HG03378 (cell line): ENCODE results near the gene ARID1B.

Experiments used
- ATAC-seq: cut with Tn5 transposase; IDR thresholded peaks from one replicate; pipeline ENCODE4 v1.9.1; 2021; ENCODE audit warnings: mild to moderate bottlenecking, moderate library complexity; ENCODE audit not compliant: unreplicated experiment

ARID1B gene

DNA sequence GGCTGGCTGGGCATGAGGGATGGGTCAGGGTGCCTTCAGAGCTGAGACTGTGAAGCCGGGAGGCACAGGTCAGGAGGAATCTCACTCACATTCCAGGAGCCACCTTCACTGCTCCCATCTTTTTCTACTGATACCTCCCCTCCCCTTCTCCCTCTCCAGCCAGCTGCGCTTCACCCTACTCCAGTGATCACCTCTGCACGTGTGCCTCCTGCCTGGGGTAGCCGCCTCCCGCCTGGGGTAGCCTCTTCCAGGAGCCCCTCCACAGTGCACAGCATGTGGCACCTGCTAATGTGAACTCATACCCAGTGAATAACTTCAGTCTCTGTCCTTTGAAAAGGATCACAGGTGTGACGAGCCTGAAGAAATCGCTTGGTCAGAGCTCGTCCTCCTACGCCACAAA is 313.6 kb downstream of the ARID1B start:
- no peak for ATAC-seq

DNA sequence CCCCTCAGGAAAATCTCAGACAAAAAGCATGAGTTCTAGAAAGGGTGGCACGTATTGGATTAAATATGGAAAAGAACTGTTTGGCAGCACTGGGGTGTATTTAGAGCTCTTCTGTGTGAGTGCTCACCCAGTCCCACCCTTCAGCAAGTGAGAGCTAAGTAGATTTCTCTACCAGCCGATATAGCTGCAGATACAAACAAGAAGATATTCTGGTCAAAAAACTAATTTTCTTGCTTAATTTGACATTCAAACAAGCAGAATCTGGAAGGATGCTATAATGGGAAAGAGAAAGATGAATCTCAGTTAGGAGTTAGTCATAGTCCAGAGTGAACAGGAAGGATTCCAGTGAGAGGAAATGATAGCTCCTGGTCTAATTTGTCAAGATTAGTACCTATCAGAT is 314.1 kb downstream of the ARID1B start:
- ATAC-seq = no peak

DNA sequence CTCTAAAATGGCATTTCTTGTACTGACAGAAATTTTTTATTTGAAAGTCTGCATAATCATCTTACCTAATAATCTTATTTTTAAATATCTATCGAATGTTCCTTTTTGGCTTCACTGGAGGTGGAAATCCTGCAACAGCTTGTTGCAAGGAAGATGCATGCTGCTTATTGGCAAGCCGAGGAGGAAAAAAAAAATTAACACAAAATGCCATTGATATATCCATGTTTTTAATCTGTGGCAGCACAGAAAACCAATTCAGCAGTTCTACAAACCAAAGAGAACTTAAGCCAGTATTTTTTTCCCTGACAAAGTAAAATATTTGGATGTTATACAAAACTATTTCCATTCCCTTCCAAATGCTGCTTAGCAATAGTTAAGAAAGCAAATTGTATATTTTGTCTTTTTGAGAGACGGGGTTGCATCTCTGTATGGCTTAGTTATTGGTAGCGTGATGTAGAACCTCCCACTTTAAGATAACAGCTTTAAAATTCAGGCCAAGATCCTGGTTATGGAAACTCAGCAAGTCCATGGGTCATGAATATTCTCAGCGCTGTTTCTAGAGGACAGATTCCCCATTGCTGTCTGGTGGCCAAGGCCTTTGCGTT is 314.8 kb downstream of the ARID1B start:
- no peak for ATAC-seq

DNA sequence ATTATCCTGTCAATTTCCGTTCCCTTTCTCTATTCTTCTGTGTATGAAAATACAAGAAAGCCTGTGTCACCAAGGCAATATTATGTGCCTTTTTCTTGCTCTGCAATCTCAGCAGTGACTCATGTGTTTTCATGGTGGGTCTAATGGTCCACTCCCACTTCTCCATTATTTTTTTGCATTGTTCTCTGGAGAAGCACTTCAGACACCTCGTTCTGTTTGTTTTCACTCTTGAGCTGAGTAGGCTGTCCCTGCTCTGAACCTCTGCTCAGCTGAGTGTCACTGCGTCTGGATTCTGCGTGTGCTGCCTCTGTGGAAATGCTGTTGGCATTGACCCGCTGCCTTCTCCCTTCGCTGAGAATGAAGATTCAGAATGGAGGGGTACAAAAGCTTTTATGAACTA is 315.6 kb downstream of the ARID1B start:
- no peak for ATAC-seq

DNA sequence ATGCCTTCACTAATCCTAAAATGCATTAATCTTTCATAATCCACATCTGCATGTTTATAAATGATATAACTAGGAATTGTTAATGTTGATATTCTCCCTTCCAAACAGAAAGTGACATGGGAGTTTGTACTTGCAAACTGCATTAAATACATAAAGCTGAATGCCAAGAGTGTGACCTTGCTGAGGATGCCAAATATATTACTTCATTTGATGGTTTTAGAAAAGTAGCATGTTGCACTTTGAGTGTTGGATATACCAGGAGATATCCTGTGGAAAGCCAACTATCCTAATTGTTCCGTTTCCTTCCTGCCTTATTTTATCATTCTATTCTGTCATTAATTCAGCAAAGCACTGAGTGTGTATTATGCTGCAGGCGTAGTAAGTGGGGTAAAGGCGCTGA is 316.4 kb downstream of the ARID1B start:
- ATAC-seq = no peak

DNA sequence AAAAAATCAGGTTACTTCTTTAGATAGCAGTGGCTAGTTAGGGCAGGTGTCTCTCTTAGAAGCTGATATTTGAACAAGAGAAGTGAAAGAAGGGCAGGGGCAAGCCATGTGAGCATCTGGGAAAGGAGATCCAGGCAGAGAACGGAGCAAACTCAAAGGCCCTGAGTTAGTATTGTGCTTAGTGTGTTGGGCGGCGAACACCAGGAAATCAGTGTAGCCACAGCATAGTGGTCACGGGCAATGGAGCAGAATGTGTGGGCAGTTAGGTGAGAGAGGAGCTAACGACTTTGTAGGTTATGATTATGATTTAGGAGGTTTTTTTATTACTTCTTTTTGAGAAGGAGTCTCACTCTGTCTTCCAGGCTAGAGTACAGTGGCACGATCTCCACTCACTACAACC is 316.9 kb downstream of the ARID1B start:
- ATAC-seq = peak; percentile 56

DNA sequence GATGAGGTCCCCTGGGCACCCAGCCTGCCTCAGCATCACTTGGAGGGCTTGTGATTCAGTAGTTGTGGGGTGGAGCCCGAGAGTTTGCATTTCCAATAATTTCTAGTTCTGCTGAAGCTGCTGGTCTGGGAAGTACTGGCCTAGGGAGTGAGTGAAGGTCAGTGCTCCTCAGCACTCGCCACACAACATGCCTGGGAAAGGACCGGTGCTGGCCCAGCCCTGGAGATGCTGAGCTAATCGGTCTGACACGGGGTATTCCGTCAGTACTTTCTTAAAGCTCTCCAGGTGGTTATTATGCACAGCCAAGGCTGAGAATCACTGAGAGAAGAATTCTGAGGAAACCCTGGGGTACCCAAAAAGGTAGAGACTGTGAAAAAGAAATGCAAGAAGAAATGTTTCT is 317.9 kb downstream of the ARID1B start:
- no peak for ATAC-seq

DNA sequence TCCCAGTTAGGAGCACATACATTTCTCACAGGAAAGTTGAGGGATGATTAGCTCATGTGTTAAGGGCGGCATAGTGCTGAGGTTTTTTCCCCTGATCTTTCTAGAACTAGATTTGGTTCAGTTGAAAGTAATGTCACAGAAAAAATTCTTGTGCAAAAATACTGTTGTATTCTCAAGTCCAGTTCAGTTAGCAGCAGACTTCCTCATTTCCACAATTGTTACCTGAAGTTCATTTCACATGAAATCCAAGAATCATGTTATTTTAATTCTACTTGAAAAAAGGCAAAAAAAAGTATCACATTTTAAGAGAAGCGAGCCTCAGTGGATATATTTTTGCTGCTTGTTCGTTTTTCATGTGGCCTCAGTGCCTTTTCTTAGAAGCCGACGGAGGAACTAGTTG is 318.4 kb downstream of the ARID1B start:
- ATAC-seq = no peak

DNA sequence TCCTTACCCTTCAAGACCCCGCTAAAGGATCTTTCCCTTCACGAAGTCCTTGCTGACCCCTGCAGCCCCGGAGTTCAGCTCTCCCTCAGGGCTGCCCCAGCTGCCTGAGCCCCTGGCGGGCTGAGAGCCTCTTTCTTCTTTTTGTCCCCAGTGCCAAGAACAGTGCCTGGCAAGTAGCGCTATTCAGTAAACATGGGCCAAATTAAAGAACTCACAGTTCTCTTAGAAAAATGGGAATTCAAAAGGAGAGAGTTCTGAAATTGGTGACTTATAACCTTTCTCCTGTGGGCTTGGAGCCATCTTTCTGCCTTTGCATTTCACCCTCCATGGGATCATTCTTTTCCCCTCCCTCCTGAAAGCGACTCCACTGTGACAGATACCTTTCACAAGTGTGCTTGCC is 318.9 kb downstream of the ARID1B start:
- ATAC-seq = no peak

DNA sequence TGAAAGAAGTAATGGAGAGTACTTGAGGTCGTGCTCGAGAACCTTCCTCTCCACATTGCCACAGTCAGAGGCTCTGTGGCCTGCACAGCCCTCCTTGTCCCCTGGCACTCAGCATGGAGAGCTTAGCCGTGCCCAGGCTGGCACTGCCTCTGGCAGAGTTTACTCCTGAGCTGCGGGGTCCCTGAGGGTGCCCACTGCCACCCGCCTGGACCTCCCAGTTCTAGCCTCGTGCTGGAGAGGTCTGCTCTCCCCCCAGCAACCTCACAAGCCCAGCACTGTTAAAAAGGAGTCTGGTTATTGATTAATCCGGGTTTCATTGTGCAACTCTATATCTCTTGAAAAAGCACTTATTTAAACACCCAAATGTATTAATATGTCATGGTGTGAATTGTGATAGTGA is 319.3 kb downstream of the ARID1B start:
- no peak for ATAC-seq

DNA sequence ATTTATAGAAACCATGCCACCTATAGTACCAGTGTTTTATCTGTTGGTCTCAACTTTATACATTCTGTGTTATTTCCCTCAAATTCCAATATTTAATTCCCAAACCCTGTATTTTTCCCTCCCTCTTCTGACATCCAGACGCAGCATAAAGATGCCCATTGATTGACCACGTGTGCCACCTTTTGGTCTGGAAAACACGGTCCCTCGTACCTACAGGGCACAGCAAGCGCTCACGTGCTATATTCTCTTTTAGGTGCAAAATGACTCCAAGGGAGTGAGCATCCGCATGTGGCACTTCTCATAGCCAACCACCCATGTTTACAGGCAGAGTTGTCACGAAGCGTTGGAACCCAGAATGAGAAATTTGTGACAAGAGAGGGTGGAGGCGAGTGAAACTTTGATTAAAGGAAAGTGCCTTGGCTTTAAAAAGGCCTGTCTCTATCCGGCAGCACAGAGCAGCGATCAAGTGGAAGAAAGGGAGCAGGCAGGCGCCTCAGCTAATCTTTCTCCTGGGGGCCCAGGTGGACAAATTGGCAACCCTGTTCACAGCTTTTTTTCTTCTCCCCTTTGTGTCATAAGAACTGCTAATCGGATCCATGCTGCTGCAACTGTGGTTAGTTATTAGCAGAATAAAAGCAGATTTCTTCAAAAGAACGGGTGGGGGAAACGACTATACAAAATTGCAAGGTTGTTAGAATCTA is 320.2 kb downstream of the ARID1B start:
- ATAC-seq = no peak

DNA sequence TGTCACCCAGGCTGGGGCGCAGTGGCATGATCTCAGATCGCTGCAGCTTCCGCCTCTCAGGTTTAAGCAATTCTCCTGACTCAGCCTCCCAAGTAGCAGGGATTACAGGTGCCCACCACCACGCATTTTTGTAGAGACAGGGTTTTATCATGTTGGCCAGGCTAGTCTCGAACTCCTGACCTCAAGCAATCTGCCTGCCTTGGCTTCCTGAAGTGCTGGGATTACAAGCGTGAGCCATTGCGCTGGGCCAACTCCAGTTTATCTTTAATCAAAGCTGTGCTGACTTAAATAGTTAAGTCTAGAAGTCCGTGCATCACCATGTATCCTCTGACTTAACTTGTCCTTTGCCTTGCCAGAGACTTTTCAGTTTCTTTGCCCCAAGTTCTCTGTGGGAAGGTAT is 321.8 kb downstream of the ARID1B start:
- ATAC-seq = no peak

DNA sequence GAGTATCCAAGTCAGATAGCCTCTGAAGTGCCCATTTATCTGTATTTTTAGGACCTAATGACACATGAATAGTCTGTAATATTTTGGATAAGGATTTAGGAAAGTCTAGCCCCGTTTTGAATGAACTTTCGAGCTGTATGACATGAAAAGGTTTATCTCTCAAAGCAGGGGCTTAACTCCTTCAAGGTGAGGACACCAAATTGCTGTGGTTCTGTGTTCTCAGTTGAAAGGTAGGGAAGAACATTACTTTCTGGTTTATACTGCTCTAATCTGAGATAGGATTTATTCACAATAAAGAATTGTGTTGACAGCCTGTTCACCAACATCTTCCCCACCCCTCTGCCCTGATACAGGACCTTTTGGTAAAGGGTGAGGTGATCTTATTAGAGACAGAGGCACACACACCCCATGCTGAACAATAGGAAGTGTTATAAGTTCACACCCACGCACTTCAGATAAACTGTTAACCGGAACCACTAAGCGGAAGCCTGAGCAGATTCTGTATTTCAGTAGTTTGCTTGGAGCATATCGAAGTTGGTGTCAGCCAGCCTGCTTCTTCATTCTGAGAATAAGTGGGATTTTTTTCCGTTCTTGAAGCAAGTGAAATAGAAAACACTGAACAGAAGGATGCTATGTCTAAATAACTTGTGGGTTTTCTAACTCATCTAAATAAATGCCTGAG is 322.9 kb downstream of the ARID1B start:
- peak; percentile 100 for ATAC-seq

DNA sequence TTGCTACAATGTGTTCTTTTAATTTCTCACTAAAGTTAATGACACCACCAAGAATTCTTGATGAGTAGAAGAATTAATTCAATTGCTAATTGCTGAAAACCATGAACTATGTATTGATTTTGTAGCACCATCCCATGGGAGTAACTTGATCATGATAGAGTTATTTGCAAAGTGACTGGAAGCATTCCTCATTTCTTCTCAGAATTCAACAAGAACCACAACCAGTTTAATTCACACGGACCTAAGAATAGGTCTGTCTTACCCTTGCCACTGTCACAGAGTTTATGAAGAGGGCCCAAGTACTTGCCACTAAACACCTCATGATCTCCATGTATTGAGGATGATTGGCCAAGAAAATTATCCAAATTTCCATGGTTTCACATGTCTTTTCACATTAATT is 324.0 kb downstream of the ARID1B start:
- no peak for ATAC-seq

DNA sequence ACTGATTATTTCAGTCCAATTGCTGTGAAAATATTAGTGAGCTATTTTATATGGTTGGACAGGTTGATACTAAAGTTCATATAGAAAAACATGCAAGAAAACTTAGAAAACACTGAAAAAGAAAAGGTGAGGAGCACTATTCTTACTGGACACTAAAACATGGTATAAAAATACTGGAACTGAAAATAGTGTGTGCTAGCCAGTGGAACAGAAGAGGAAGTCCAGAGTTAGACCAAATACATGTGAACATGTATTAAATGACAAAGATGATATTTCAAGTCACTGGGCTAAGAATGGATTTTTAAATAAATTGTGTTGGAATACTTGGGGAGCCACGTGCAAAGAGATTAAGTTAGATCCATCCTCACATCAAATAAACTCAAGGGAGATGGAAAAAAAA is 327.6 kb downstream of the ARID1B start:
- no peak for ATAC-seq

DNA sequence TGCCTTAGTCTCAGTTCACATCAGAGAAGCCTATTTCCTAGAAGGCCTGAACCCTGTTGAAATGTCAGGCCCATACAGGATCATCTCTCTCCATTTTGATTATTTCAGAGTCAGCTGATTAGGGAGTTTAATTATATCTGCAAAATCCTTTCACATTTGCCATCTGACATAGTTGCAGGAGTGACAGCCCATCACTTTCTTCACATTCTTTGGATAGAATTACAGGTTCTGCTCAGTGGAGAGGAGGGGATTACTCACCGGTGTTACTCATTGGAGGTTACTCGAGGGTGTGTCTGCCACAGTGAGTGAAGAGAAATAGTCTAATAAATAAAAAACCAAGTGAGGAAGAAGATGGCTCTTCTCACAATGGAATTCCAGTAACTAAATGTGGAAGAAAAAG is 329.3 kb downstream of the ARID1B start:
- no peak for ATAC-seq

DNA sequence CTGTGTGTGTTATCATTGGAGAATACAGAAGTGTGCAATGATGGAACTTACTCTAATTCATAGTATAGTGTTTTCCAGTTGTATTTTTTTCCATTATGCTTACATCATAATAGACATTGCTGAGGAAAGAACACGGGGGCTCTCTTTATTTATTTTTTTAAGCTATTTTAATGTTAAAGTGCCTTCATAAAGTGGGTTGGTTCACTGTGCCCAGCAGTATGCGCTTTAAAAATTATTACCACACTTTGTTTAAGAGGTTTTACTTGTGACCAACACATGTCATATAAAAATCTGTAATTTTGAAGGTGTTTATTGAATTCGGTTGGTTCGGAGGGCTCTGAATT is 330.4 kb downstream of the ARID1B start:
- no peak for ATAC-seq

DNA sequence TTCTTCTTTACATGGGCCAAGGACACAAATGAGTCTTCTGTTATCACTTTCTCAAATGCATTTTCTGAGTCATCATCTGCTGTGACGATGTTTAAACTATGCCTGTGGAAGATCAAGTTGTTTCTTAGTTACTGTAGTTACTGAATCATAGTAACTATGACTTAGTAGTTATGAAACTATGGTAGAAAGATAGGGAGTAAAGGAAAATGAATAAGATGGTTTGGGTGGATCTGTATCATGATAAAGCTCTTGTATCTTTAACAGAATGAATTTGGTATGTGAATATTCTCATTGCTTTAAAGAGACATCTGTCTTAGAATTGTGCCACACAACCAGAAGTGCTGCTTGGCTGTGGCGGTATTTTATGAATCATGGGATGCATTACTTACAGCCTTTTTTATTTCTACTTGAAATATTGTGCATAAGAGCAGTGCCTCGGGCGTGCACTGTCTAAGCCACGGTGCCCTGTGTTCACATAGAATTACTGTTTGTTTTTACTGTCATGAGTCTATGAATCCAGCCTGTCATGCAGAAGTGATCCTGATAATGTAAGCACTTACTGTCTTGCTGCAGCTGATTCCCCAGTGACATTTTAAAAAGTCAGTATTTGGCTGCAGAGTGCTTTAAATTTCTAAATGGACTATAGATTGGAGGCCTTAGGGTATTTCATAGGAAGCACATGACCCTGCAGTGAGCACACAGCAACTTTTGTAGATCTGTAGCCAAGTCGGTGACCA is 330.9 kb downstream of the ARID1B start:
- ATAC-seq = no peak

DNA sequence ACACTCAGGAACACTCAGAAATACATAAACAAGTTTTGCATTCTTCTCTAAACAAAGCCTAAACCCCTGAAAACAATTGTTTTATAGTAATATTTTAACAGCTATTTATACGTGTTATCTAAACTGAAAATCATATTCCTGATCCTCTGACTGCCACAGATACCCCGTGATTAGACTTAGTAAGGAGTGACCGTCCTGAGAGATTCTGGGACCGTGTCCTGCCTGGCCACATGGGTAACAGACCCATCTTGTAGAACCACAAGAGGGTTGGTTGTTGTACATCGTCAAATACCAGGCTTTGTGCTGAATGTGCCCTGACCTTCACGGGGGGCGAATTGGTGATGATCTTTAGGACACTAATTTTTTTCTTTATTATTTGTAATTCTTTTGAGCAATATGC is 331.7 kb downstream of the ARID1B start:
- ATAC-seq = no peak

DNA sequence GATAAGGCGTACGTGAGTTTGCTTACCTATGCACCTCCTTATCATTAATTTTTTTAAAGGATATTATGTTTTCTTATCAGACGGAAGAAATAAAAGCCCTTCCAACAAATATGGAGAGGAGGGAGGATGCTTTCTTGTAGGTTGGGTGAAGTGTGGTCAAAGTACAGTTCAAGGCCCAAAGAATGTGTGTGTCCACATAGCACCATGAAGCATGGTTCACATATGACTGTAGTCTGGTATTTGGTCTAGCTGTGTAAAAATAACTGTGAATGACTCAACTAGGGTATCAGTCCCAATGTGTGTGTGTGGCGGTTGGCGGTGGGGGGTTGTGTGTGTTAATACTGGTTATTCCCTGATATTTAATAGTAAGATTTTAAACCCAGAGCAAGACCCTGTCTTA is 333.4 kb downstream of the ARID1B start:
- ATAC-seq = no peak

DNA sequence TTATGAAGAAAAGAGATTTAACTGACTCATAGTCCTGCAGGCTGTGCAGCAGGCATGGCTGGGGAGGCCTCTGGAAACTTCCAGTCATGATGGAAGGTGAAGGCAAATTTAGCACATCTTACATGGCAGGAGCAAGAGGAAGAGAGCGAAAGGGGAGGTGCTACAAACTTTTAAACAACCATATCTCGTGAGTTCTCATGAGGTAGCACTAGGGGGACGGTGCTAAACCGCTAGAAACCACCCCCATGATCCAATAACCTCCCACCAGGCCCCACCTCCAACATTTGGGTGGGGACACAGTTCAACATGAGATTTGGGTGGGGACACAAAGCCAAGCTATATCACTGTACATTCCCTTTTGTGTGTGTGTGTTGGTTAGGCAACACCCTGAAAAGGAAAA is 336.2 kb downstream of the ARID1B start:
- no peak for ATAC-seq

DNA sequence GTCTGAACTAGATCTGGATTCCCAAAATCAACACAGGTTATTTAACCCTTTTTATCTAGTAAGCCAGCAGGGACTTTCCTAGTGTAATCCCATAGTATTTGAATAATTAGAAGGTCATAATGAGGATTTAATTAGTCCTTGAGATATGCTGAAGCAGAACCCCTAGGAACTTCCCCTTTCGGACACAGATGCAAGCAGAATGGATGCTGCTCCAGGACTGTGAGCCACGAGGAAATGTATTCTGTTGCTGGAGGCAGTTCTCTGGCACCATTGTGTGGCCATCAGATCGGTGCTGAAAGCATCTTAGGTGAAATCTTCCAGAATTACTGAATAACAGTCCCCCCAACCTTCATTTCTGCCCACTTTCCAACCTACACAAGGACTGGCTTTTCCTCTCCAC is 339.2 kb downstream of the ARID1B start:
- no peak for ATAC-seq
